GM19324 (cell line): ENCODE data around the gene CPTP.
A peak's percentile ranks its signal among the peaks of the same experiment; 100 is the strongest.

Experiments
- ATAC-seq: cut with Tn5 transposase; IDR thresholded peaks from one replicate; pipeline ENCODE4 v1.9.1; 2021; ENCODE audit warnings: mild to moderate bottlenecking, moderate library complexity; ENCODE audit not compliant: unreplicated experiment, low FRiP score

CPTP gene

DNA sequence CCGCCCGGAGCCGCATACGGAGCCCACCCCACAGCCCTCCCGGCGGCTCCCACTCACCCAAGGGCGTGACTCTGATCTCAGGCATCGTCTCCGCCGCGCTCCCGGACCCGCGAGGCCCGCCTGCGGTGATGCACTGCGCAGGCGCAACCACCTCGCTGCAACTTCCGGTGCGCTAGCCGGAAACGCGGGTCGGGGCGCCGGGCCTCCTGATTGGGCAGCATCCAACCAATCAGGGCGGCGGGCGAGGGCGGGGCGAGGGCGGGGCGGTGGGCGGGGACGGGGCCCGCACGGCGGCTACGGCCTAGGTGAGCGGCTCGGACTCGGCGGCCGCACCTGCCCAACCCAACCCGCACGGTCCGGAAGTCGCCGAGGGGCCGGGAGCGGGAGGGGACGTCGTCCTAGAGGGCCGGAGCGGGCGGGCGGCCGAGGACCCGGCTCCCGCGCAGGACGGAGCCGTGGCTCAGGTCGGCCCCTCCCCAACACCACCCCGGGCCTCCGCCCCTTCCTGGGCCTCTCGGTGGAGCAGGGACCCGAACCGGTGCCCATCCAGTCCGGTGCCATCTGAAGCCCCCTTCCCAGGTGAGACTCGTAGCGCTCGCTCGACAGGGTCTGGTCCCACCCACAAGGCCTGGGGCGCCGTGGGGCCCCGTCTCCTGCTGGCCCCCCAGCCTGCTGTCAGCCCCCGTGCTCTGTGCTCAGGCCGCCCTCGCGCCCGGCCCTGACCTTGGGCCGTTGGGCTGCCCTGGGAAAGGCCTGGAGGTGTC lies at the start of gene CPTP, which contains the start of gene INTS11:
Gene CPTP (plus strand): TSS at position 279 of the 764 bp plus-strand sequence. CDS start 2,109 bp downstream, outside the sequence.
Gene INTS11 (minus strand): TSS at position 137 of the 764 bp plus-strand sequence. CDS start 52 bp downstream, at position 85.
- ATAC-seq, result peak; percentile 67

DNA sequence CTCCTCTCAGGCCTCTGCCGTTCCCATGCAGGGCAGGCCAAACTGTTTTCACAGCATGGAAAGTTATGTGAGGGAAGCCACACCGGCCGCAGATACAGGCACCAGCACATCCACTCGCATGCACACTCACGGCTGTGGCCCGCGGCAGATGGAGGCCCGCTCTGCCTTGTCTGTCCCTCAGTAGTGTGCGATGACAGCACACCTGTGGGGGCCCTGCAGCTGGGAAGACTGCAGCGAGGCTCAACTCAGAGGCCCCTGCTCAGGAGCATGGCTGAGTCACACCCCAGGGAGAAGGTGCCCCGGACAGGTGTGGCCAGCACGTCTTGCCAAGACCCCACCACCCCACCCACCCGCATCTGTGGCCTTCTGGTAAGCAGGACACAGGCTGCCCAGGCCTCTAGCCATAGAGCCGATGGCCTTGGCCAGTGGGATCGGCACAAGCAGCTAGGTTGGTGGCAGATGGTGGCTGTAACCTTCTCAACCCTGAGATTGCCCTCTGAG lies 49.6 kb upstream of the CPTP start:
- no peak for ATAC-seq

DNA sequence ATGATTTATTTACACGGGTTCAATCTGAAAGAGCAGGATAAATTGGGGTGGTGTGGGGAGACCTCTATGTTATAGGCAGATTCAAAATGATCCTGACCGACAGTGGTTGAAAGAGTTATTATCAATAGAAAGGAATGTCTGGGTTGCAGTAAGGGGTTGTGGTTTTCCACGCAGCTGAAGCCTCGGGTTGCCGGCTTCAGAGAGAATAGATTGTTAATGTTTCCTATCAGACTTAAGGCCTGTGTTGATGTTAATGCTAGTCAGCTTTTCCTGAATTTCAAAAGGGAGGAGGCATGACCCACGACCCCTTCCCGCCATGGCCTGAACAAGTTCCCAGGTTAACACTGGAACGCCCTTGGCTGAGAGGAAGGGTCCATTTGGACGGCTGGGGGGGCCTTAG lies 48.8 kb upstream of the CPTP start:
- ATAC-seq, result no peak

DNA sequence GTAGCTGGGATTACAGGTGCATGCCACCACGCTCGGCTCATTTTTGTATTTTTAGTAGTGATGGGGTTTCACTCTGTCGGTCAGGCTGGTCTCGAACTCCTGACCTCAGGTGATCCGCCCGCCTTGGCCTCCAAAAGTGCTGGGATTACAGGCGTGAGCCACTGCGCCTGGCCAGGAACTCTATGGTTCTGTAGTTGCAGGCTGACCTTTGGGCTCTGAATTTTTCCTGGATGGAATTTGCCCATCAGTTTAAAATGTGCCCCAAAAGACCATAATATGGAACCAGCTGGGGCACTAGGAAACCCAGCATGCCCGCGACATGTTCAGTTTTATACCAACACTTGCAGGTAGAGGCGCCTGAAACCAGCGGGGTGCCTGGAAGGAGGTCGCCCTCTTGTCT lies 46.0 kb upstream of the CPTP start:
- no peak for ATAC-seq

DNA sequence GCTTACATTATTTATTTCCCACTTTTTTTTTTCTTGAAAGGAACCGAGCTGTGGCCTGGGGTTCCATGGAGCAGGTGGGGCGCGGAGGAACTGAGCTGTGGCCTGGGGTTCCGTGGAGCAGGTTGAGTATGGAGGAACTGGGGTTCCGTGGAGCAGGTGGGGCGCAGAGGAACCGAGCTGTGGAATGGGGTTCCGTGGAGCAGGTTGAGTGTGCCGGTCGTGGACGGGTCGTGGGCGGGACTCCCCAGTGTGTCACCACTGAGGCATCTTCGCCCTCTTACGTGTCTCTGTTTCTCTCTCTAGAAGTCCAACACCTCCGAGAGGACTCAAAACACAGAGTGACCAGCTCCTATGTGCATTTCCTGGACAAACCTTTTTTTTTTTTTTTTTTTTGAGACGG lies 45.6 kb upstream of the CPTP start:
- no peak for ATAC-seq

DNA sequence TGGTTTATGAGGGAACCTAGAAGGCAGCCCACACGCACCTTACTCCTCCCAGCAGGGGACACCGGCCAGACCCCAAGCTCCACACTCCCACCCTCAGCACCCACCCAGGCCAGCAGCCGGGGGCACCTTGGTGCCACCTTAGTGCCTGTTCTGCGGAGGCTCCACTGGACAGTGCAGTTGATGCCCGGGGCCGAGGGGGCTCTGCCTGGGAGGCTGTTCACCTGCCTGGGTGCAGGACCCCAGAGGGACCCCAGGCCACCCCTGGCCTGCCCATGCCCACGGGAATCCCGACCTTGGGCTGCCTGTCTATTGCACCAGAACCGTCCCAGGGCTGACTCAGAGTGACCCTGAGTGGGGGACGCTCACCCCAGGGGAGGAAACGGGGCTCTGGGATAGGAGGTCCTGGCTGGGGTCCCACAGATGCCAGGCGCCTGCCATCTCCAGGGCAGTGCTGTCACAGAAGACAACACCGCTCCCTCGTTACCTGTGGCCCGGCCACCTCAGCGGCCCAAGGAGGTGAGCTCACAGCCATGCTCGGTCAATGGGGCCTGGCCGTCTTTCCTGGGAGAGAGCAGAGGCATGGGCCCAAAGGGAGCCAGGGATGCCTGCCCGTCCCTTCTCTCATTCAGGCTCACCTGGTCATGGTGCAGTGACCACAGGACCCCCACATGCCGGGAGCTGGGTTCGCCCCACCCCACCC lies 43.7 kb upstream of the CPTP start:
- no peak for ATAC-seq

DNA sequence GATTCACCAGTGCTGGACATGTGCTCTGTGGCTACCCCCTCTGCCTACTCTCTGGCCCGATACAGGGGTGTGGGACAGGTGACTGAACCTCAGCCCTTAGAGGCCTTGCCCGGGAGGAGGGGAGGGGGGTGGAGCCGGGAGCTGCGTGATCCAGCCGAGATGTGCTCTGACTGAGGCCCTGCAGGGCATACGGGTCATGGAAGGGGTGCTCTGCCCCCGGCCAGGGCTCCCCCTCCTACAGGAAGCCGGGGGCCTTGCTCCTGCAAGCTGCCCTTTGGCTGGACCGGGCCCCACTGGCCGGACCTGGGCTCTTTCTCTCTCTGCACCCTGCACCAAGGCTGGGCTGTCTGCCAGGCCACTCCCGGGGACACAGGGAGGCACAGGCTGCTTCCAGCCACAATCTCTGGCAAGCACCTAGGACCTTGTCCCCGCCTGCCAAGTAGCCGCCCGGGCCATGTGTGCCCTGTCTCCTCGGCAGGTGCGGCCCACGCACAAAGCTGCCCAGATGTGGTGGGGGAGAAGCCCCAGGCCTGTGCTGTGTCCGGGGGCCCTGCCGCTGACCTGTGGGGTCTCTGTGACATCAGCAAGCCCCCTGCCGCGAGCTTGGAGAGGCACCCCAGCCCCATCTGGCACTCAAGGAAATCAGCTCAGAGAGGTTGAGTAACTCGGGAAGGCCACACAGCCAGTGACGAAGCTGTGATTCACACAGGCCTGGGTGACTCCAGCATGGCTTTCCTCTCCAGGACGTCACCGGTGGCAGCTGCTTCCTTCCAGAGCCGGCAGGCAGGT lies 42.9 kb upstream of the CPTP start:
- ATAC-seq, result no peak

DNA sequence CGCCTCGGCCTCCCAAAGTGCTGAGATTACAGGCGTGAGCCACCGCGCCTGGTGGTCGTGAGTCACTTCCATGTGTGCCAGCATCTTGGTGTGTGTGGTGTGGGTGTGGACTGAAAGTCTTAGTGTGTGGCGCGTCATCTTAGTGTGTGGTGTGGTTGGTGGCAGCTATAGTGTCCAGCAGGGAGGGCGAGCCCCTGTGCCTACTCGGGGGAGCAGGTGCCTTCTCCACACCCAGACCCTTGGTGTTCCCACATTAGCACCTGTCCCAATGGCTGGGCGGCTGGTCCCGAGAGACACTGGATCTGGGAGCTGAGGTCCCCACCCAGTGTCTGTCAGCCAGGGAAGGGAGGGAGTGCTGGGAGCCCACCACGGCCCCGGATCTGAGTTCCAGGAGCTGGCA lies 41.6 kb upstream of the CPTP start:
- ATAC-seq, result no peak

DNA sequence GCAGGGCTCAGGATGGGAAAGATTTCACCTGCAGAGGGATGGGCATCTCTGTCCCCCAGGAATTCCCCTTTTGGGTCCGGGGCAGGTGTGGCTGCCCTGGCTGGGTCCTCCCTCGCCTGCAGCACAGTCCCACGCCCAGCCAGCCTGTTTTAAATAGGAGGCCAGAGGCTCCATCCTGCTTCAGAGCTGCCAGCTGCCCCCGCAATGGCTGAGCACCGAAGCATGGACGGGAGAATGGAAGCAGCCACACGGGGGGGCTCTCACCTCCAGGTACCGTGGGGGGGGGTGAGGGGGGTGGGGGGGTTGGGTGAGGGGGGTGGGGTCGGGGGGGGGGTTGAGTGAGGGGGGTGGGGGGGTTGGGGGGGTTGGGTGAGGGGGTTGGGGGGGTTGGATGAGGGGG lies 40.8 kb upstream of the CPTP start:
- no peak for ATAC-seq

DNA sequence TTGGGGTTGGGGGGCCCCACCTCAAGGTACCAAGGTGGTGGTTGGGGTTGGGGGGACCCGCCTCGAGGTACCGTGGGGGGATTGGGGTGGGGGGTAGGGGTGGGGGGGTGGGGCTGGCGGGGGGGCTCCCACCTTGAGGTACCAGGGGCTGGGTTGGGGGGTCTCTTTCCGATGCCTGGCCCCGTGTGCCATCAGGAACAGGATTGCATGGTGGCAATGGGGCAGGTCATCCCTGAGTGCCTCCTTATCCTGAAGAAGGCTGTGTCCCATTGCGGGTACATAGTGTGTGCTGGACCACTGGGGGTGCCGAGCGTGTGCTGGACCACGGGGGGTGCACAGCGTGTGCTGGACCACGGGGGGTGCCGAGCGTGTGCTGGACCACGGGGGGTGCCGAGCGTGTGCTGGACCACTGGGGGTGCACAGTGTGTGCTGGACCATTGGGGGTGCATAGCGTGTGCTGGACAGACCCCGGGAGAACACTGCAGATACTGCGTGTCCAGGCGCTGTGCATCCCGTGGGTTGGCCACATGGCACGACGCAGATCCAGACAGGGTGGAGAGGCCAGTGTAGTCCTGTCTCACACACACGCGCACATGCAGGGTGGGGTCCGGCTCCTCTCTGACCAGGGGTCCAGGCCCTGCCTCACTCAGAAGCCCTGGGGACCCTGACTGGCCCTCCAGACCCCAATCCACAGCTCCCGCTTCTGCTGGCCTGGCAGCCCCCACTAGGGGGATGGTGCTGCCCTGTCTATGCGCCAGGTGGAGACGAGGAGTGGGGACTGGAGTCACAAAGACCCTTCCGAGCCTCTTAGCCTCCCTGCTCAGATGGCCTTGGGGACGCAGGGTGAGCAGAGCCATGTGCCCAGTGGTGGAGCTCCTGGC lies 40.1 kb upstream of the CPTP start:
- no peak for ATAC-seq

DNA sequence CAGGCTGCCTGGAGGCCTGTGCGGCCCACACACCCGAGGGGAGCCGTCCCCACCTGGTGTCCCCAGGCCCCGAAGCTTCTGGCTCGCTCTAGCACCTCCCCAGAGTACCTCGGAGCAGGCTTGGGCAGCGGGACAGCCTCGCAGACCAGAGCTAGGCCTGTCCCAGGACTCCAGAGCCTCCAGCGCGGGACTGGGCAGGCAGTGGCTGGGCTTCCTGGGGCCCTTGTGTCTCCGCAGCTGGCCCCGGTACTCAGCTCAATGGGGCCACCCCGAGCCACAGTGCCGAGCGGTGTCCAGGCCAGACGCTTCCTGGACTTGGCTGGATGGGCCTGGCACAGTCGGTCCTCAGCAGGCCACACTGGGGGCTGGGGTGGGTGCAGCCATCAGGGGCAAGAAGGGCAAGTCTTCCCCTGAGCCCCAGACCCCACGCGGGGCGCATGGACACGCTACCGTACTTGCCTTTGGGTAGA lies 39.5 kb upstream of the CPTP start:
- ATAC-seq, result no peak

DNA sequence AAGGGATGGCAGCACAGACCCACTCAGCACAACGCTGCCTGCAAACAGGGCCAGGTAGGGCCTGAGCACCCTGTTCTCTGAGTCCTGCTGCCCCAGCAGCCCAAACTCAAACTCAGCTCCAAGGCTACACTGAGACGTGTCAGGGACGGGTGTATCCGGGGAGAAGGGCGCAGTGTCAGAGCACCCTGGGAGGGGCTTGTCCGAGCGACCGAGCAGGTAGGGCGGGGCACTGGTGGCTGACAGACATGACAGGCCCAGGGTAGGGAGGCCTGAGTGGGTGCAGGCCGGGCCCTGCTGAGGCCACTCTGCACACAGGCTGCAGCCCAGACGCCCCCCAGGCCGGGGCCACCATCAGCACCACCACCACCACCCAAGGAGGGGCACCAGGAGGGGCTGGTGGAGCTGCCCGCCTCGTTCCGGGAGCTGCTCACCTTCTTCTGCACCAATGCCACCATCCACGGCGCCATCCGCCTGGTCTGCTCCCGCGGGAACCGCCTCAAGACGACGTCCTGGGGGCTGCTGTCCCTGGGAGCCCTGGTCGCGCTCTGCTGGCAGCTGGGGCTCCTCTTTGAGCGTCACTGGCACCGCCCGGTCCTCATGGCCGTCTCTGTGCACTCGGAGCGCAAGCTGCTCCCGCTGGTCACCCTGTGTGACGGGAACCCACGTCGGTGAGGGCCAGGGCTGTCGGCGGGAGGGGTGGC lies 38.8 kb upstream of the CPTP start:
- no peak for ATAC-seq

DNA sequence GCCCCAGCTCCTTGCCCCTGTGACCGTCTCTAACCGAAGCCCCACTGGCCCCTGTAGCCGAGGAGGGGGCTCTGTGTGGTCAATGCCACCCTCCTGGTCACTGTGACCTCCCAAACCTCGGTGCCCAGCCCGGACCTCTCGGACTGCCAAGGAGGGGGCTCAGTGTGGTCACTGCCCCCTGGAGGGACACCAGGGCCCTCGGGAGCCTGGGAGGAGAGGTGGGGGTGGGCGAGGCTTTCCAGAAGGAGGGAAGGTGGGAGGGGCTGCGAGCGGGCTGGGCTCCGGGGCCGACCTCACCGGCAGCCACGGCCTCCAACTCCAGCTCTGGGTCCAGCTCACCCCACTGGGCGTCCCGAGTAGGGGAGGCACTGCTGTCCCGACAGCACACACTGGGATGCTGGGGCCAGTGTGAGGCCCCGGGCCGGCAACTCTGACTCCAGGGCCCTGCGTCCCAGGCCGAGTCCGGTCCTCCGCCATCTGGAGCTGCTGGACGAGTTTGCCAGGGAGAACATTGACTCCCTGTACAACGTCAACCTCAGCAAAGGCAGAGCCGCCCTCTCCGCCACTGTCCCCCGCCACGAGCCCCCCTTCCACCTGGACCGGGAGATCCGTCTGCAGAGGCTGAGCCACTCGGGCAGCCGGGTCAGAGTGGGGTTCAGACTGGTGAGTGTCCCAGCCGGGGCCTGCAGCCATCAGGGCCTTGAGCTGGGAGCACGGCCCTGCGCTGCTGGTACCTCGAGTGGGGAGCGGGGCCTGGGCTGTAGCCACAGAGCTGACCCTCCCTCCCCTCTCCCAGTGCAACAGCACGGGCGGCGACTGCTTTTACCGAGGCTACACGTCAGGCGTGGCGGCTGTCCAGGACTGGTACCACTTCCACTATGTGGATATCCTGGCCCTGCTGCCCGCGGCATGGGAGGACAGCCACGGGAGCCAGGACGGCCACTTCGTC lies 38.0 kb upstream of the CPTP start:
- ATAC-seq, result no peak

DNA sequence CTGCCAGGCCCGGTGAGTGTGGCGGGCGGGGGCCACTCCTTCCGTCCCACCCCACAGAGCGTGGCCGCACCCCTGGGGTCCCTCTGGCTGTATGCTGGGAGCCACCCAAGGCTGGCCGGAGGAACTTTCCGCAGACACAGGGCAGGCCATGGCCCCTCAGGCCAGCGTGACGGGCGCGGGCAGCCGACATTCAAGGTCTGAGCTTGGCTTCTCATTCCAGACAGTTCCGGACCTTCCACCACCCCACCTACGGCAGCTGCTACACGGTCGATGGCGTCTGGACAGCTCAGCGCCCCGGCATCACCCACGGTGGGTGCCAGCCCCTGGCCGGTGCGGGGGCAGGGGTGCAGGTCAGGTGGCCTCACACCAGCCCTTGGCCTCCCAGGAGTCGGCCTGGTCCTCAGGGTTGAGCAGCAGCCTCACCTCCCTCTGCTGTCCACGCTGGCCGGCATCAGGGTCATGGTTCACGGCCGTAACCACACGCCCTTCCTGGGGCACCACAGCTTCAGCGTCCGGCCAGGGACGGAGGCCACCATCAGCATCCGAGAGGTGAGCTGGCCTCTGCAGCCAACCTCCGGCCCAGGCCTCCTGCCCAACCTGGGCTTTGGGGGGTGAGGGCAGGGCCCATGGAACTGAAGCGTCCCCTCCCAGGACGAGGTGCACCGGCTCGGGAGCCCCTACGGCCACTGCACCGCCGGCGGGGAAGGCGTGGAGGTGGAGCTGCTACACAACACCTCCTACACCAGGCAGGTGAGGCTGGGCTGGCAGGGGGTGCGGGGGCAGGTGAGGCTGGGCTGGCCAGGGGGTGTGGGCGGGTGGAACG lies 37.1 kb upstream of the CPTP start:
- no peak for ATAC-seq

DNA sequence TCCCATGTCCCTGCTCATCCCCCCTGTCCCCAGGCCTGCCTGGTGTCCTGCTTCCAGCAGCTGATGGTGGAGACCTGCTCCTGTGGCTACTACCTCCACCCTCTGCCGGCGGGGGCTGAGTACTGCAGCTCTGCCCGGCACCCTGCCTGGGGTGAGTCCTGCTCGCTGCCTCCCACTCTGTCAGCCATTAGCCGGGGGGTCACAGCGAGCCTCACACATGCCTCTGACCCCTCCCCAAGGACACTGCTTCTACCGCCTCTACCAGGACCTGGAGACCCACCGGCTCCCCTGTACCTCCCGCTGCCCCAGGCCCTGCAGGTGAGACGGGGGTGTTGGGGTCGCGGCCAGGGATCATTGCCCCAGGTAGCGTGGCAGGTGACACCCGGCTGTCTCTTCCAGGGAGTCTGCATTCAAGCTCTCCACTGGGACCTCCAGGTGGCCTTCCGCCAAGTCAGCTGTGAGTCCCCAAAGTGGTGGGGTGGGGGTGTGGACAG lies 34.3 kb upstream of the CPTP start:
- no peak for ATAC-seq

DNA sequence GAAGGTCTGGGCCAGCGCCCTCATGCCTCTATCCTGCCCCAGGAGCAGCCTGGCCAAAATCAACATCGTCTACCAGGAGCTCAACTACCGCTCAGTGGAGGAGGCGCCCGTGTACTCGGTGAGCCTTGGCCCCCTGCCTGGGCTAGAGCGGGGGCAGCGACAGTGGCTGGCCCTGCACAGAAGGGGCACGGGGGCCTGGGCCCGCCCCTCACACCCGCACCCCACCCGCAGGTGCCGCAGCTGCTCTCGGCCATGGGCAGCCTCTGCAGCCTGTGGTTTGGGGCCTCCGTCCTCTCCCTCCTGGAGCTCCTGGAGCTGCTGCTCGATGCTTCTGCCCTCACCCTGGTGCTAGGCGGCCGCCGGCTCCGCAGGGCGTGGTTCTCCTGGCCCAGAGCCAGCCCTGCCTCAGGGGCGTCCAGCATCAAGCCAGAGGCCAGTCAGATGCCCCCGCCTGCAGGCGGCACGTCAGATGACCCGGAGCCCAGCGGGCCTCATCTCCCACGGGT lies 33.5 kb upstream of the CPTP start:
- ATAC-seq, result no peak
